Glutamatergic neuron (in vitro differentiated cells): ENCODE measurements around the gene CTDSPL. TPM values are rescaled to one million over a fixed set of nuclear protein-coding genes. Genes with fewer than 3 reads are reported as not detected.

Source experiments
- DNase-seq: peaks from one replicate; pipeline ENCODE4 v3.0.0; 2022
- H3K27ac Mint-ChIP-seq: one replicate; pipeline ENCODE4 v1.8.0; 2020; ENCODE audit warnings: mild to moderate bottlenecking, mixed read lengths, inconsistent platforms; ENCODE audit not compliant: unreplicated experiment
- H3K27me3 Mint-ChIP-seq: one replicate; pipeline ENCODE4 v1.8.0; 2020; ENCODE audit warnings: mild to moderate bottlenecking, moderate library complexity, mixed read lengths, inconsistent platforms; ENCODE audit not compliant: unreplicated experiment
- H3K36me3 Mint-ChIP-seq: one replicate; pipeline ENCODE4 v1.8.0; 2020; ENCODE audit warnings: mild to moderate bottlenecking, mixed read lengths, inconsistent platforms; ENCODE audit not compliant: unreplicated experiment
- H3K4me1 Mint-ChIP-seq: one replicate; pipeline ENCODE4 v1.8.0; 2020; ENCODE audit warnings: mild to moderate bottlenecking, low read depth, mixed read lengths, inconsistent platforms; ENCODE audit not compliant: unreplicated experiment
- H3K4me3 Mint-ChIP-seq: one replicate; pipeline ENCODE4 v1.8.0; 2020; ENCODE audit warnings: mild to moderate bottlenecking, mixed read lengths, inconsistent platforms; ENCODE audit not compliant: unreplicated experiment
- H3K9me3 Mint-ChIP-seq: one replicate; pipeline ENCODE4 v1.8.0; 2020; ENCODE audit warnings: mild to moderate bottlenecking, moderate library complexity, mixed read lengths, inconsistent platforms; ENCODE audit not compliant: unreplicated experiment
- total RNA-seq: library from RNA; stranded (reverse); fragmentation: NEBNext Ultra II Directional; extraction: Animal tissue kit (Norgen Biotek cat#: 25700); gene quantifications from one replicate; pipeline ENCODE4 v1.2.1, GENCODE V29; 2021; ENCODE audit not compliant: unreplicated experiment
- TF ChIP-seq, protein P1 (sequence below): fragments of 200-600 bp; sonication (generic); IDR thresholded peaks from one replicate; pipeline ENCODE4 v1.5.0; 2021; ENCODE audit not compliant: partially characterized antibody, unreplicated experiment

CTDSPL gene
- total RNA-seq, 1 donor from 2014 or later, result 6.6 TPM

GRCh38 chr3:37905346-37905745, 43.7 kb downstream of the CTDSPL start:
- Mint-ChIP-seq H3K4me3 (no peak overlapping the region), H3K9me3 (peaks cover 3% of the 10 kb centered on the region), H3K27me3 (peaks cover 3% of the 10 kb centered on the region), H3K4me1 (peaks cover 6% of the 10 kb centered on the region), H3K27ac (no peak overlapping the region), H3K36me3 (no peaks in the 10 kb centered on the region)
- no peak for DNase-seq
- TF ChIP-seq, protein P1, sequence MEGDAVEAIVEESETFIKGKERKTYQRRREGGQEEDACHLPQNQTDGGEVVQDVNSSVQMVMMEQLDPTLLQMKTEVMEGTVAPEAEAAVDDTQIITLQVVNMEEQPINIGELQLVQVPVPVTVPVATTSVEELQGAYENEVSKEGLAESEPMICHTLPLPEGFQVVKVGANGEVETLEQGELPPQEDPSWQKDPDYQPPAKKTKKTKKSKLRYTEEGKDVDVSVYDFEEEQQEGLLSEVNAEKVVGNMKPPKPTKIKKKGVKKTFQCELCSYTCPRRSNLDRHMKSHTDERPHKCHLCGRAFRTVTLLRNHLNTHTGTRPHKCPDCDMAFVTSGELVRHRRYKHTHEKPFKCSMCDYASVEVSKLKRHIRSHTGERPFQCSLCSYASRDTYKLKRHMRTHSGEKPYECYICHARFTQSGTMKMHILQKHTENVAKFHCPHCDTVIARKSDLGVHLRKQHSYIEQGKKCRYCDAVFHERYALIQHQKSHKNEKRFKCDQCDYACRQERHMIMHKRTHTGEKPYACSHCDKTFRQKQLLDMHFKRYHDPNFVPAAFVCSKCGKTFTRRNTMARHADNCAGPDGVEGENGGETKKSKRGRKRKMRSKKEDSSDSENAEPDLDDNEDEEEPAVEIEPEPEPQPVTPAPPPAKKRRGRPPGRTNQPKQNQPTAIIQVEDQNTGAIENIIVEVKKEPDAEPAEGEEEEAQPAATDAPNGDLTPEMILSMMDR, result no peak

GRCh38 chr3:37905987-37906674, 44.5 kb downstream of the CTDSPL start:
- DNase-seq, result no peak
- Mint-ChIP-seq H3K4me1 (peaks cover 6% of the 10 kb centered on the region), H3K9me3 (peaks cover 3% of the 10 kb centered on the region), H3K36me3 (no peaks in the 10 kb centered on the region), H3K27me3 (peaks cover 3% of the 10 kb centered on the region), H3K4me3 (no peak overlapping the region), H3K27ac (no peak overlapping the region)
- TF ChIP-seq, protein P1, result no peak

DNA sequence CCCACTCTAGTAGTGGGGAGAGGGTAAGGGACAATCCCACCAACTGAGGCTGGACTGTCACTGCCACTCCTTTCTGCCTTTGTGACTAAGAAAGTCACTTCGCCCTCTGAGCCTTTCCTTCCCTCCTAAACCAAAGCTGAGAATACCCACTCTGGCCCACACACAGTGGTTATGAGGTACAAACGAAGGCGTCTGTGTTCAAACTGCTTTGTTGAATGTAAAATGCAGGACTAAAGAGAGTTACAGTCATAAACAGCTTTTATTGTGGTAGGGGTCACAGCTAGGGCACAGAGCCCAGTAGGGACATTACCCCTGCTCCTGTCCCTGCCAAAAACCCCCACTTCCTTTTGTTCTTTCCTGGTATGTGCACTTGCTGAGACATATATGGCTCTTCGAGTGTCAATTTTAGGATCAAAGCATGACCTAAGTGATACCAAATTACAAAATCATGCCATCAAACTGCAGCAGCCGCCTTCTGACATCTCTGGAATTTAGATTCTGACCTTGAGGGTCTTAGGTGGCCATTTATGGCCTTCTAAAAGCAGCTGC, 45.1 kb downstream of the CTDSPL start:
- no peaks in the 10 kb centered on the region for H3K36me3 Mint-ChIP-seq
- TF ChIP-seq, protein P1, result no peak
- H3K4me1 Mint-ChIP-seq, result peaks cover 6% of the 10 kb centered on the region
- H3K27me3 Mint-ChIP-seq, result peaks cover 2% of the 10 kb centered on the region
- H3K4me3 Mint-ChIP-seq, result no peak overlapping the region
- H3K9me3 Mint-ChIP-seq, result peaks cover 2% of the 10 kb centered on the region
- no peak for DNase-seq
- H3K27ac Mint-ChIP-seq, result no peak overlapping the region

DNA sequence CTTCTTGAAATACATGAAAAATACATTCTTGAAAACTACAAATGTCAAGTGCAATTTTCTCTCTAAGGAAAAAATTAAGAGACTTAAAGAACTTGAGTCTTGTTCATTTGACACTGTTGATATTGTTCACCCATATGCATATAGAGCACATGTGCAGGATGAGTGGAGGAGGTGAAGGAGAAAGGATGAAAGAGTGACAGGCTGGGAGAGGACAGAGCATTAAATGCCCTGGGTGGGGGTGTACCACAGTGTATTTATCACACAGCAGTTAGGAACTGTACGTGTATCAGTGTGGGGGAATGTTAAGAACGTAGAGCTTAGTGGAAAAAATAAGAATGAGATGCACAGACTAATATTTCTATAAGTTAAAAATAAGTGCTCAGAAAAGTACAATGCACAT, 45.7 kb downstream of the CTDSPL start:
- TF ChIP-seq, protein P1, result no peak
- Mint-ChIP-seq H3K36me3 (no peaks in the 10 kb centered on the region), H3K4me1 (peaks cover 6% of the 10 kb centered on the region), H3K27me3 (no peaks in the 10 kb centered on the region), H3K27ac (no peak overlapping the region), H3K9me3 (no peaks in the 10 kb centered on the region), H3K4me3 (no peak overlapping the region)
- no peak for DNase-seq

DNA sequence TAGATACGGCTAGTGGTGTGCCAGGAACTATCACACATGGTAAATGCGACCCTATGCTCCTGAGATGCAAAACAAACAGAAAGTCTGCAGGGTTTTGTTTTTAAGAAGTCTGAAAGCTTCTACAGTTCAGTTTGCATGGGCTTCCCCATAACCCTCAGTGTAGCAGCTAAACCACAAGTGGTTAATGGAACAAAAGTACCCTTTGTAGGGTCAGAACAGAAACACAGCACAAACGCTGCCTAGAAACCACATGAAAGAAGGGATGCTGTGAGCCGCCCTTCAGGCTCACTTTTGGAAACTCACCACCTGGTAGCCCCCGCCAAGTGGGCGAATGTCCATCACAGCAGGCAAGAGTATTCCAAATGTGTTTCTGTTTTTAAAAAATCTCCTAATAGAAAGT, 46.2 kb downstream of the CTDSPL start:
- TF ChIP-seq, protein P1, result no peak
- no peak for DNase-seq
- no peak overlapping the region for H3K27ac Mint-ChIP-seq
- H3K27me3 Mint-ChIP-seq, result no peaks in the 10 kb centered on the region
- peaks cover 6% of the 10 kb centered on the region for H3K4me1 Mint-ChIP-seq
- no peaks in the 10 kb centered on the region for H3K9me3 Mint-ChIP-seq
- no peaks in the 10 kb centered on the region for H3K36me3 Mint-ChIP-seq
- H3K4me3 Mint-ChIP-seq, result no peak overlapping the region
